GM10266 (cell line): Measurements from ENCODE around the gene TJAP1.

Experiments
- DNase-seq: peaks from one replicate; pipeline ENCODE4 v3.0.0; 2012; ENCODE audit errors: extremely low spot score
- CTCF ChIP-seq: IDR thresholded peaks from 2 replicates; pipeline ENCODE4 v1.5.1; 2012; ENCODE audit warnings: mild to moderate bottlenecking, low read depth; ENCODE audit not compliant: control insufficient read depth, insufficient read depth; ENCODE audit errors: missing control alignments

The TJAP1 gene

GRCh38 chr6:43516697-43517504 lies 39.5 kb downstream of the TJAP1 start, which contains the start of the genes POLR1C and YIPF3:
POLR1C (plus strand) TSS chr6:43517089; CDS start chr6:43517110, 21 bp downstream.
YIPF3 (minus strand) TSS chr6:43516926; CDS start chr6:43516807, 119 bp downstream.
- TF ChIP-seq CTCF, result no peak
- DNase-seq, result peak; percentile 98

- TF ChIP-seq CTCF, result no peak
- DNase-seq, result no peak
These were observed 40.4 kb downstream of the TJAP1 start for GRCh38 chr6:43517505-43518357.

GRCh38 chr6:43520097-43520496 lies 42.7 kb downstream of the TJAP1 start:
- DNase-seq, result no peak
- TF ChIP-seq CTCF, result no peak

- no peak for DNase-seq
- no peak for TF ChIP-seq CTCF
These were observed 44.5 kb downstream of the TJAP1 start for GRCh38 chr6:43521836-43522235.

- no peak for TF ChIP-seq CTCF
- no peak for DNase-seq
These were observed 45.3 kb downstream of the TJAP1 start for GRCh38 chr6:43522547-43523261.

GRCh38 chr6:43523284-43523683 lies 45.9 kb downstream of the TJAP1 start:
- no peak for DNase-seq
- TF ChIP-seq CTCF, result no peak
